NB4 (cell line): ENCODE results near the gene ISOC1.

ENCODE experiments used
- CTCF ChIP-seq: IDR thresholded peaks from one replicate; pipeline ENCODE4 v1.5.1; 2012; ENCODE audit warnings: low read depth, low read length
- MAX ChIP-seq: IDR thresholded peaks from 2 replicates; pipeline ENCODE4 v1.6.1; 2011; ENCODE audit warnings: low read depth, low read length
- POLR2A ChIP-seq: IDR thresholded peaks from 2 replicates; pipeline ENCODE4 v1.6.1; 2011; ENCODE audit warnings: mild to moderate bottlenecking; ENCODE audit not compliant: insufficient read length; ENCODE audit errors: extremely low read depth

GRCh38 chr5:129073111-129073510 lies 21.4 kb upstream of the ISOC1 start:
- TF ChIP-seq CTCF: no peak
- no peak for TF ChIP-seq MAX
- no peak for TF ChIP-seq POLR2A
